ENCODE data around the gene ELP1. TPM values are rescaled to one million over a fixed set of nuclear protein-coding genes. Genes with fewer than 3 reads are reported as not detected.
A peak's percentile ranks its signal among the peaks of the same experiment; 100 is the strongest.

ELP1 gene
- total and polyA plus RNA-seq, 7 donors, result 3.9 to 17.2 (median 11.0) TPM

GRCh38 chr9:108934323-108934893, 484 bp upstream of the ELP1 start, which contains the start of gene ABITRAM:
TSS of gene ABITRAM (plus strand) at chr9:108934400. CDS start at chr9:108934487, 87 bp downstream.
- peaks cover 0 to 27% (median 21%) of the 10 kb centered on the region in 4 donors for H3K4me1 ChIP-seq
- H3K9me3 ChIP-seq, result no peaks in the 10 kb centered on the region
- peak; percentile 86 for DNase-seq
- WGBS, 2 donors, result 0% methylated on average over 47 of the region's 47 CpGs
- no peaks in the 10 kb centered on the region for H3K27me3 ChIP-seq
- peak within 1 kb of the TSS; percentile 88 to 92 (median 90) for H3K27ac ChIP-seq
- peaks cover 0 to 17% (median 0%) of the 10 kb centered on the region in 4 donors for H3K36me3 ChIP-seq
- TF ChIP-seq EP300 (IDR thresholded peaks at IDR 0.05) (no peak), CTCF (IDR thresholded peaks at IDR 0.05) (no peak), POLR2AphosphoS5 (IDR thresholded peaks at IDR 0.05) (peak; percentile 7 to 23 (median 18)), POLR2A (IDR thresholded peaks at IDR 0.05) (no peak)
- intact Hi-C loops (cut with DNase I), result loop anchor here (2.0 to 10.0 kb wide), 5 partner anchors 20 to 1450 kb away; partner anchors contain the start of genes CTNNAL1, KLF4 and TMEM245
- peak within 1 kb of the TSS; percentile 65 to 88 (median 72) for H3K4me3 ChIP-seq

GRCh38 chr9:108933231-108933717, 650 bp downstream of the ELP1 start:
- Histone ChIP-seq H3K36me3 (peaks cover 0 to 21% (median 5%) of the 10 kb centered on the region in 4 donors), H3K4me1 (peaks cover 0 to 27% (median 21%) of the 10 kb centered on the region in 4 donors), H3K9me3 (no peaks in the 10 kb centered on the region), H3K4me3 (peak overlapping the region; percentile 65 to 88 (median 72)), H3K27ac (peak overlapping the region; percentile 88 to 92 (median 90)), H3K27me3 (no peaks in the 10 kb centered on the region)
- intact Hi-C loops (cut with DNase I), result loop anchor here (5.0 to 10.0 kb wide), 3 partner anchors 79 to 1448 kb away; partner anchors contain the start of genes CTNNAL1 and KLF4
- TF ChIP-seq CTCF (IDR thresholded peaks at IDR 0.05) (no peak), EP300 (IDR thresholded peaks at IDR 0.05) (no peak), POLR2A (IDR thresholded peaks at IDR 0.05) (no peak), POLR2AphosphoS5 (IDR thresholded peaks at IDR 0.05) (no peak)
- WGBS, 2 donors, result 0 to 2% methylated on average over 25 of the region's 25 CpGs
- DNase-seq, result no peak

- Histone ChIP-seq H3K9me3 (no peaks in the 10 kb centered on the region), H3K27ac (no peak overlapping the region), H3K4me1 (peaks cover 0 to 17% (median 12%) of the 10 kb centered on the region in 4 donors), H3K36me3 (peaks cover 13 to 69% (median 30%) of the 10 kb centered on the region in 4 donors), H3K4me3 (no peak overlapping the region), H3K27me3 (no peaks in the 10 kb centered on the region)
- intact Hi-C loops (cut with DNase I), result no loop called here
- WGBS, 2 donors, result 78 to 94% methylated on average over 2 of the region's 2 CpGs
- no peak for TF ChIP-seq EP300 (IDR thresholded peaks at IDR 0.05)
- TF ChIP-seq POLR2A (IDR thresholded peaks at IDR 0.05), result no peak
- TF ChIP-seq POLR2AphosphoS5 (IDR thresholded peaks at IDR 0.05), result no peak
- no peak for TF ChIP-seq CTCF (IDR thresholded peaks at IDR 0.05)
- no peak for DNase-seq
Measured at GRCh38 chr9:108928386-108928785, 5.5 kb downstream of the ELP1 start.

- intact Hi-C loops (cut with DNase I), result no loop called here
- no peaks in the 10 kb centered on the region for H3K9me3 ChIP-seq
- H3K27ac ChIP-seq, result no peak overlapping the region
- TF ChIP-seq CTCF (IDR thresholded peaks at IDR 0.05) (no peak), POLR2AphosphoS5 (IDR thresholded peaks at IDR 0.05) (no peak), EP300 (IDR thresholded peaks at IDR 0.05) (no peak), POLR2A (IDR thresholded peaks at IDR 0.05) (no peak)
- H3K4me1 ChIP-seq, result no peaks in the 10 kb centered on the region
- peaks cover 13 to 100% (median 47%) of the 10 kb centered on the region in 4 donors for H3K36me3 ChIP-seq
- no peak overlapping the region for H3K4me3 ChIP-seq
- H3K27me3 ChIP-seq, result no peaks in the 10 kb centered on the region
- DNase-seq, result no peak
Measured at GRCh38 chr9:108924466-108924865, 9.5 kb downstream of the ELP1 start.

Data from sigmoid colon (tissue), 7 donors.